Stomach (tissue), 4 donors: ENCODE results near the gene SLC6A17.

Experiments used
- CTCF ChIP-seq, 7 experiments: fragments of 450-650 bp in 4 of 7; fragments of 200-600 bp in 3 of 7; sonication (generic) in 3 of 7; IDR thresholded peaks; one replicate each; pipeline ENCODE4 v1.5.1; 2016 to 2019; ENCODE audit warnings: antibody characterized with exemption in 7 of 7, control low read depth in 2 of 7, mild to moderate bottlenecking in 1 of 7
- POLR2AphosphoS5 ChIP-seq, 3 donors: sonication (generic); formaldehyde crosslinking; IDR thresholded peaks; one replicate each; pipeline ENCODE4 v1.6.1; 2016; ENCODE audit warnings: antibody characterized with exemption in 3 of 3

GRCh38 chr1:110184446-110184845 lies 34.2 kb downstream of the SLC6A17 start:
- TF ChIP-seq CTCF (IDR thresholded peaks at IDR 0.05): no peak
- TF ChIP-seq POLR2AphosphoS5 (IDR thresholded peaks at IDR 0.05): no peak
